Endothelial cell of umbilical vein (primary cell): Measurements from ENCODE around the gene ZNF25.

ENCODE experiments used
- EZH2 ChIP-seq: IDR thresholded peaks from 2 replicates; pipeline ENCODE4 v1.6.1; 2012; ENCODE audit warnings: borderline replicate concordance, low read depth, mild to moderate bottlenecking, moderate library complexity, low read length, inconsistent platforms; ENCODE audit not compliant: severe bottlenecking
- MYC ChIP-seq: IDR thresholded peaks from one replicate; pipeline ENCODE4 v1.6.1; 2011; ENCODE audit warnings: mild to moderate bottlenecking, low read depth, low read length
- POLR2A ChIP-seq: IDR thresholded peaks from 2 replicates; pipeline ENCODE4 v1.6.1; 2012; ENCODE audit warnings: low read depth, mild to moderate bottlenecking, control low read depth, low read length
- POLR2AphosphoS5 ChIP-seq: IDR thresholded peaks from 2 replicates; pipeline ENCODE4 v1.6.1; 2012; ENCODE audit warnings: low read depth, mild to moderate bottlenecking, control low read depth, low read length, moderate library complexity; ENCODE audit not compliant: insufficient read depth
- TF ChIP-seq, protein P1 (sequence below), 2 donors: IDR thresholded peaks; 1 replicate in 1 of 2; 2 replicates in 1 of 2; pipeline ENCODE4 v1.5.1; 2011; ENCODE audit warnings: low read length in 2 of 2, mild to moderate bottlenecking in 2 of 2, moderate library complexity in 2 of 2, control low read depth in 1 of 2, inconsistent platforms in 1 of 2, low read depth in 1 of 2; ENCODE audit not compliant: insufficient read depth in 1 of 2; ENCODE audit errors: extremely low read depth in 1 of 2
- TF ChIP-seq, protein P2 (sequence below): IDR thresholded peaks from 2 replicates; pipeline ENCODE4 v1.6.1; 2011; ENCODE audit not compliant: insufficient read depth, insufficient read length

DNA sequence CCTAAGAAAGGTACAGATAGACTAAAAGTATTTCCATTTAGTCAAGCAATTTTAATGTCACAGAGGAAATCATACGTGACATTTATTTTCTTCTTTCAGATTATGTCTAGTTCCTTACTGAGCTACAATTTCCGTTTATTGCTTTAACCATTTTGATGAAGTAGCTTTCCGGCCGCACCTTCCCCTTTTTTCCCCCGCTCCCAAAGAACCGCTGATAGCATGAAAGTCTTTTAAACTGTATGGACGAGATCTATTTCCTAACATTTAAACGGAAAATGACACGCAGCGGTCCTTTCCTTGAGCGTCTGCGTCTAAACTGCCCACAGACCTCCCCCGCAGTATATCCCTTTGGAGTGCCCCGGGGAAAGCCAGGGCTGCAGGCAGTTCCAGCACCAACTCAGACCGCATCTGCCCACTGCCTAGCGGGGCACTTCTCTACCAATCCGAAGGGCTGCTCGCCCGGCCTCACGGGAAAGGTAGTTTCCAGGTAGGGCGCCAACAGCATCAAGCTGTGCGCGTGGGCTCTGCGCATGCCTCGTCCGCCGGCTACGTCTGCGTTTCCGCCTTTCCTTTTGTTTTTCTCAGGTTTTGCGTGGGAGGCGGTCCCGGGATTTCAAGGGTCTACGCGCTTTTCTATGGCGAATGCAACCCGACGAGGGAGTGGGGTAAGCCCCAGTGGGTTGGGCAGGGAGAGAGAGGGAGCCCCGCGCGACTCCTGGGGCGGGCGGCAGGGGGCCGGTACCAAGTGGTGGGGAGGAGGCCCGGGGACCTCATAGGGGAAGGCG, 33.9 kb upstream of the ZNF25 start, which contains the start of gene ZNF33A:
- TF ChIP-seq, protein P1, sequence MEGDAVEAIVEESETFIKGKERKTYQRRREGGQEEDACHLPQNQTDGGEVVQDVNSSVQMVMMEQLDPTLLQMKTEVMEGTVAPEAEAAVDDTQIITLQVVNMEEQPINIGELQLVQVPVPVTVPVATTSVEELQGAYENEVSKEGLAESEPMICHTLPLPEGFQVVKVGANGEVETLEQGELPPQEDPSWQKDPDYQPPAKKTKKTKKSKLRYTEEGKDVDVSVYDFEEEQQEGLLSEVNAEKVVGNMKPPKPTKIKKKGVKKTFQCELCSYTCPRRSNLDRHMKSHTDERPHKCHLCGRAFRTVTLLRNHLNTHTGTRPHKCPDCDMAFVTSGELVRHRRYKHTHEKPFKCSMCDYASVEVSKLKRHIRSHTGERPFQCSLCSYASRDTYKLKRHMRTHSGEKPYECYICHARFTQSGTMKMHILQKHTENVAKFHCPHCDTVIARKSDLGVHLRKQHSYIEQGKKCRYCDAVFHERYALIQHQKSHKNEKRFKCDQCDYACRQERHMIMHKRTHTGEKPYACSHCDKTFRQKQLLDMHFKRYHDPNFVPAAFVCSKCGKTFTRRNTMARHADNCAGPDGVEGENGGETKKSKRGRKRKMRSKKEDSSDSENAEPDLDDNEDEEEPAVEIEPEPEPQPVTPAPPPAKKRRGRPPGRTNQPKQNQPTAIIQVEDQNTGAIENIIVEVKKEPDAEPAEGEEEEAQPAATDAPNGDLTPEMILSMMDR (IDR thresholded peaks at IDR 0.05; ENCODE audit: extremely low read depth in 1 of 2, insufficient read depth in 1 of 2, low read depth in 1 of 2, low read length in 2 of 2), result no peak
- no peak for TF ChIP-seq POLR2A
- no peak for TF ChIP-seq POLR2AphosphoS5
- TF ChIP-seq, protein P2, sequence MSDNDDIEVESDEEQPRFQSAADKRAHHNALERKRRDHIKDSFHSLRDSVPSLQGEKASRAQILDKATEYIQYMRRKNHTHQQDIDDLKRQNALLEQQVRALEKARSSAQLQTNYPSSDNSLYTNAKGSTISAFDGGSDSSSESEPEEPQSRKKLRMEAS, result no peak
- TF ChIP-seq EZH2, result no peak
- no peak for TF ChIP-seq MYC
